Posterior vena cava (tissue), 2 donors: ENCODE measurements around the gene CYP39A1. TPM values are rescaled to one million over a fixed set of nuclear protein-coding genes. Genes with fewer than 3 reads are reported as not detected.
"Not testable (repeated sequence)": the region's sequence is repeated elsewhere in the genome, so short reads cannot be mapped to it uniquely, and the experiment has no call there.

Experiments used
- DNase-seq: peaks from one replicate; pipeline ENCODE4 v3.0.0-alpha.2; 2020; ENCODE audit warnings: low spot score
- intact Hi-C, 2 donors: fragments of 100-400 bp; cut with DNase I; formaldehyde crosslinking; loops; one replicate each; pipeline versions ENCODE4 v1.14.1 to v1.14.2; 2022 to 2023
- total RNA-seq, 2 donors: library from RNA; stranded (reverse); fragmentation: NEBNext Ultra II Directional; extraction: Animal tissue kit (Norgen Biotek cat#: 25700); gene quantifications; one replicate each; pipeline ENCODE4 v1.2.1, GENCODE V29; 2021
- donor health status: DM: yes; HTN: yes; CAD: no.
- donor health status: DM: yes; HTN: yes; CAD: no.

CYP39A1 gene
- total RNA-seq, 2 donors from 2014 or later = 1.5 to 3.7 TPM

GRCh38 chr6:46652232-46652602, 401 bp downstream of the CYP39A1 start:
- DNase-seq = no peak
- intact Hi-C loops = no loop called here

GRCh38 chr6:46651816-46652215, 802 bp downstream of the CYP39A1 start:
- intact Hi-C loops = no loop called here
- DNase-seq = no peak

GRCh38 chr6:46651006-46651405, 1.6 kb downstream of the CYP39A1 start:
- DNase-seq = no peak
- intact Hi-C loops = no loop called here

- DNase-seq = no peak
- intact Hi-C loops = no loop called here
Measured at GRCh38 chr6:46648869-46649492, 3.6 kb downstream of the CYP39A1 start.

- DNase-seq, intact Hi-C loops: not testable (repeated sequence)
Measured at GRCh38 chr6:46648108-46648507, 4.5 kb downstream of the CYP39A1 start.

GRCh38 chr6:46645265-46645664, 7.4 kb downstream of the CYP39A1 start:
- intact Hi-C loops = no loop called here
- DNase-seq = no peak

GRCh38 chr6:46642928-46643751, 9.5 kb downstream of the CYP39A1 start:
- DNase-seq = no peak
- intact Hi-C loops = no loop called here

- DNase-seq = no peak
- intact Hi-C loops = no loop called here
Measured at GRCh38 chr6:46638650-46639049, 14.0 kb downstream of the CYP39A1 start.

GRCh38 chr6:46637933-46638332, 14.7 kb downstream of the CYP39A1 start:
- intact Hi-C loops = no loop called here
- no peak for DNase-seq

GRCh38 chr6:46637145-46637544, 15.5 kb downstream of the CYP39A1 start:
- intact Hi-C loops = no loop called here
- no peak for DNase-seq

- no peak for DNase-seq
- intact Hi-C loops = no loop called here
Measured at GRCh38 chr6:46635462-46635861, 17.2 kb downstream of the CYP39A1 start.

GRCh38 chr6:46632053-46632452, 20.6 kb downstream of the CYP39A1 start:
- intact Hi-C loops = no loop called here
- DNase-seq = no peak

GRCh38 chr6:46629691-46630090, 22.9 kb downstream of the CYP39A1 start:
- intact Hi-C loops = loop anchor here (5.0 to 10.0 kb wide), 2 partner anchors 205 to 207 kb away; no protein-coding TSS in a partner anchor
- no peak for DNase-seq

- intact Hi-C loops = loop anchor here (5.0 to 10.0 kb wide), 2 partner anchors 204 to 207 kb away; no protein-coding TSS in a partner anchor
- no peak for DNase-seq
Measured at GRCh38 chr6:46628976-46629375, 23.6 kb downstream of the CYP39A1 start.

GRCh38 chr6:46628498-46628897, 24.1 kb downstream of the CYP39A1 start:
- intact Hi-C loops = loop anchor here (5.0 to 10.0 kb wide), 2 partner anchors 204 to 206 kb away; no protein-coding TSS in a partner anchor
- no peak for DNase-seq

GRCh38 chr6:46626976-46627375, 25.6 kb downstream of the CYP39A1 start:
- DNase-seq = no peak
- intact Hi-C loops = loop anchor here (5.0 to 10.0 kb wide), 2 partner anchors 202 to 205 kb away; no protein-coding TSS in a partner anchor

- intact Hi-C loops = loop anchor here (5.0 to 10.0 kb wide), 2 partner anchors 202 to 204 kb away; no protein-coding TSS in a partner anchor
- no peak for DNase-seq
Measured at GRCh38 chr6:46626228-46626909, 26.2 kb downstream of the CYP39A1 start.

GRCh38 chr6:46618726-46619125, 33.9 kb downstream of the CYP39A1 start:
- intact Hi-C loops = no loop called here
- no peak for DNase-seq

GRCh38 chr6:46612645-46613044, 40.0 kb downstream of the CYP39A1 start:
- intact Hi-C loops = no loop called here
- DNase-seq = no peak
